Measurements from ENCODE around the gene VGLL3.
"Not testable (repeated sequence)": the region's sequence is repeated elsewhere in the genome, so short reads cannot be mapped to it uniquely, and the experiment has no call there.

Gene VGLL3

DNA sequence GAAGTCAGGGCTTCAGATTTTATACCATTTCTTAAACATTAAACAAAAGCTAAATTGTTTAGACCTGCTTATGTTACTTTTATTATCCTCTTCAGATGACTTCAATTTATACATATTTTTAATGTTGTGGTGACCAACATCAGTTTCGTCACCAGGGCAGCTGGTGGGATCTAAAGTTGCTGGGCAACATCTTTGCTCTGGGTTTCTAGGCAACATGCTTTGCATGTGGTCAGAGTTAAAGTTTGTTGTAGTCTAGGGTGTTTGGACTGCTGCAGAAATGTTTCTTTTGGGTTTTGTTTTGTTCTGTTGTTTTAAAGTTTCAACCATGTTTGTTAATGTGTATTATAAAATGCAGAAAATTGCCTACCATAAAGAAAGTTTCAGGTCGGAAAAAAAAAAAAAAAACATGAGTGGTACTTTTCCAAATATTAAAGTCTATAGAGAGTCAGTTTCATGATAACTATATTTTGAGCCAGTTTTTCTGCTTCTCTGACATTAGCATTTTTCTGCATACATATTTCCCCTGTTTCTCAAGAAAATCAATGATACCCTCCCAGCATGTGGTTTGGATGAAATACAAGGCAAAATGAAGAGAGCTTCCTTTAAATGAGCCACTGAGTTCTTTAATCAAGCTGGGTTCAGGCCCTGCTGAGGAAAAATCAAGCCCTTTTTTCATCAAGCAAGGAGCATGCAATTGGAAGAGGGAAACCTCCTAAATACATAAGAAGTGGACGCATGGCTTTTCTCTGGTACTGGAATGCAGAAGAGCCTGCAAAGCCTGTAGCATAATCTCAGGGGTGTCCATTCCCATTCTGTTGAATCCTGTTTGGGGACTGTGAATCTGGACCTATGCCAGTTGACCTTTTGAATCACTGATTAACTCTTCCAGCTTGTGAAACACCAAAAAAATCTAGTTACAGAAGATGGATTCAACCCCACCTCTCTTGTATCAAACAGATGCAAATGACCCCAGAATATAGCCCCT is 35.0 kb upstream of the VGLL3 start:
- H3K4me3 ChIP-seq (ENCODE audit: low read depth in 1 of 2, low read length in 1 of 2): no peak overlapping the region
- TF ChIP-seq CTCF (IDR thresholded peaks at IDR 0.05): no peak
- no peaks in the 10 kb centered on the region for H3K9me3 ChIP-seq
- no peaks in the 10 kb centered on the region for H3K36me3 ChIP-seq
- no peaks in the 10 kb centered on the region for H3K4me1 ChIP-seq (ENCODE audit: control insufficient read depth in 1 of 2, insufficient read depth in 1 of 2, low read depth in 1 of 2, low read length in 1 of 2)
- H3K27ac ChIP-seq: no peak overlapping the region
- H3K27me3 ChIP-seq: no peaks in the 10 kb centered on the region

DNA sequence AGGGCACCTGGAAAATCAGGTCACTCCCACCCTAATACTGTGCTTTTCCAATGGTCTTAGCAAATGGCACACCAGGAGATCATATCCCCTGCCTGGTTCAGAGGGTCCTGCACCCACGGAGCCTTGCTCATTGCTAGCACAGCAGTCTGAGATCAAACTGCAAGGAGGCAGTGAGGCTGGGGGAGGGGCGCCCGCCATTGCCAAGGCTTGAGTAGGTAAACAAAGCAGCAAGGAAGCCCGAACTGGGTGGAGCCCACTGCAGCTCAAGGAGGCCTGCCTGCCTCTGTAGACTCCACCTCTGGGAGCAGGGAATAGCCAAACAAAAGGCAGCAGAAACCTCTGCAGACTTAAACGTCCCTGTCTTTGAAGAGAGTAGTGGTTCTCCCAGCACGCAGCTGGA is 26.4 kb upstream of the VGLL3 start:
- not testable (repeated sequence) for H3K9me3 ChIP-seq; H3K36me3 ChIP-seq; H3K27ac ChIP-seq; H3K27me3 ChIP-seq; H3K4me3 ChIP-seq (ENCODE audit: low read depth in 1 of 2, low read length in 1 of 2); H3K4me1 ChIP-seq (ENCODE audit: control insufficient read depth in 1 of 2, insufficient read depth in 1 of 2, low read depth in 1 of 2, low read length in 1 of 2)

DNA sequence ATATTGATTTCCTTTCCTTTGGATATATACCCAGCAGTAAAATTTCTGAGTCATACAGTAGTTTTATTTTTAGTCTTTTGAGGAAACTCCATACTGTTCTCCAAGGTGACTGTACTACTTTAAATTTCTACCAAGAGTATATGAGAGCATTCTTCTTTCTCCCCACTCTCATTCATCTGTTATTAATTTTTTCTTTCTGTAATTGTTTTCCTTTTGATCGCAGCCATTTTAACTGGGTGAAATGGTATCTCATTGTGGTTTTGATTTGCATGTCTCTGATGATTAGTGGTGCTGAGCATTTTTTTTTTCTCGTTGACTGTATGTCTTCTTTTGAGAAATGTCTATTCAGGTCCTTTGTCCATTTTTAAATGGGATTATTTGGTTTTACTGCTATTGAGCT is 18.3 kb upstream of the VGLL3 start:
- TF ChIP-seq CTCF (IDR thresholded peaks at IDR 0.05): no peak
- H3K36me3 ChIP-seq: no peaks in the 10 kb centered on the region
- no peaks in the 10 kb centered on the region for H3K4me1 ChIP-seq (ENCODE audit: control insufficient read depth in 1 of 2, insufficient read depth in 1 of 2, low read depth in 1 of 2, low read length in 1 of 2)
- no peak overlapping the region for H3K4me3 ChIP-seq (ENCODE audit: low read depth in 1 of 2, low read length in 1 of 2)
- no peak overlapping the region for H3K27ac ChIP-seq
- H3K27me3 ChIP-seq: no peaks in the 10 kb centered on the region
- no peaks in the 10 kb centered on the region for H3K9me3 ChIP-seq

DNA sequence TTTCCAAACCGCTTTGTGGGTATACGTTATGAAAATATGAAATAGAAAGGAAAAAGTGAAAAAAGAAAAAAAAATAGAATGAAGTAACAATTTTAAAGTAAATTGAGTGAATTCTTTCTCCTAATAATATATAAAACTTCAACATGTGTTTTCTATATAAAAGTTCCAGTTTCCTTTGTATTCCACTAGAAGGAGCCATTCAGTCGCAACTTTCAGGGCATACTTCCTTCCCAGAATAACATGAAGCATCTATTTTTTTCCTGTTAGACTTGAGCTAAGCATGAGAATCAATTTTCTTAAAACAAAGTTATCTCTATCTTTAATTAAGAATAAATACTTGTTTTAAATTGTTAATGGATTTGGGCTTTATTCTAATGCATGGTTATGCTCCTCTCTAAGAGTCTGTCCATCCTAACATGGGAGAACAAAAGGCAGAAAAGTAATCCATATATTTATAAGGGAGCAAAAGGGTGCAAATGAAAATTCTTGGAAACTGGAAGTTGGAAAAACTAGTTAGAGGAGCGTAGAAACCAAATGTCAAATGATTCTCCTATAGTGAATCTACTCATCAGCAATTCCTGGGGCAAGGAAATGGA is 16.0 kb upstream of the VGLL3 start:
- Histone ChIP-seq H3K4me3 (ENCODE audit: low read depth in 1 of 2, low read length in 1 of 2) (no peak overlapping the region), H3K27ac (no peak overlapping the region), H3K27me3 (no peaks in the 10 kb centered on the region), H3K4me1 (ENCODE audit: control insufficient read depth in 1 of 2, insufficient read depth in 1 of 2, low read depth in 1 of 2, low read length in 1 of 2) (no peaks in the 10 kb centered on the region), H3K9me3 (no peaks in the 10 kb centered on the region), H3K36me3 (no peaks in the 10 kb centered on the region)
- no peak for TF ChIP-seq CTCF (IDR thresholded peaks at IDR 0.05)

GRCh38 chr3:87004883-87005282 is 13.9 kb upstream of the VGLL3 start:
- Histone ChIP-seq H3K36me3 (no peaks in the 10 kb centered on the region), H3K4me1 (ENCODE audit: control insufficient read depth in 1 of 2, insufficient read depth in 1 of 2, low read depth in 1 of 2, low read length in 1 of 2) (no peaks in the 10 kb centered on the region), H3K27me3 (no peaks in the 10 kb centered on the region), H3K9me3 (no peaks in the 10 kb centered on the region), H3K27ac (no peak overlapping the region), H3K4me3 (ENCODE audit: low read depth in 1 of 2, low read length in 1 of 2) (no peak overlapping the region)
- no peak for TF ChIP-seq CTCF (IDR thresholded peaks at IDR 0.05)

GRCh38 chr3:87002346-87002745 is 11.4 kb upstream of the VGLL3 start:
- Histone ChIP-seq H3K4me3 (ENCODE audit: low read depth in 1 of 2, low read length in 1 of 2) (no peak overlapping the region), H3K4me1 (ENCODE audit: control insufficient read depth in 1 of 2, insufficient read depth in 1 of 2, low read depth in 1 of 2, low read length in 1 of 2) (no peaks in the 10 kb centered on the region), H3K27me3 (no peaks in the 10 kb centered on the region), H3K27ac (no peak overlapping the region), H3K36me3 (no peaks in the 10 kb centered on the region), H3K9me3 (no peaks in the 10 kb centered on the region)
- TF ChIP-seq CTCF (IDR thresholded peaks at IDR 0.05): no peak
